Measurements from ENCODE around the gene PRAMEF15.
"Not testable (repeated sequence)": the region's sequence is repeated elsewhere in the genome, so short reads cannot be mapped to it uniquely, and the experiment has no call there.

Gene PRAMEF15

GRCh38 chr1:13315281-13315680 is at the start of gene PRAMEF15:
Gene PRAMEF15 (plus strand): TSS chr1:13315581. CDS start chr1:13318408, 2,827 bp downstream.
- not testable (repeated sequence) for DNase-seq

GRCh38 chr1:13277016-13277415 is 38.4 kb upstream of the PRAMEF15 start:
- DNase-seq = not testable (repeated sequence)

- DNase-seq = not testable (repeated sequence)
These were observed 35.8 kb upstream of the PRAMEF15 start for GRCh38 chr1:13279617-13280016.

- not testable (repeated sequence) for DNase-seq
These were observed 30.3 kb upstream of the PRAMEF15 start, which contains the start of gene PRAMEF8 for GRCh38 chr1:13285037-13285436. Gene PRAMEF8 (minus strand): TSS chr1:13285137. CDS start chr1:13284091, 1,046 bp downstream.

GRCh38 chr1:13289030-13289429 is 26.4 kb upstream of the PRAMEF15 start:
- not testable (repeated sequence) for DNase-seq

- DNase-seq = not testable (repeated sequence)
These were observed 18.0 kb upstream of the PRAMEF15 start for GRCh38 chr1:13297216-13297931.

- DNase-seq = not testable (repeated sequence)
These were observed 16.7 kb upstream of the PRAMEF15 start for GRCh38 chr1:13298699-13299098.

GRCh38 chr1:13302197-13302596 is 13.2 kb upstream of the PRAMEF15 start:
- DNase-seq = not testable (repeated sequence)

GRCh38 chr1:13303239-13303638 is 12.1 kb upstream of the PRAMEF15 start, which contains the start of gene PRAMEF33:
Gene PRAMEF33 (plus strand): TSS chr1:13303539. CDS start chr1:13305955, 2,416 bp downstream.
- DNase-seq = not testable (repeated sequence)

GRCh38 chr1:13342496-13342895 is 27.1 kb downstream of the PRAMEF15 start:
- DNase-seq = not testable (repeated sequence)

- not testable (repeated sequence) for DNase-seq
These were observed 31.7 kb downstream of the PRAMEF15 start, which contains the start of gene PRAMEF14 for GRCh38 chr1:13347034-13347433. Gene PRAMEF14 (minus strand): TSS chr1:13347134. CDS start chr1:13345314, 1,820 bp downstream.

GRCh38 chr1:13353476-13353875 is 38.1 kb downstream of the PRAMEF15 start:
- DNase-seq = not testable (repeated sequence)

GRCh38 chr1:13354475-13354874 is 39.1 kb downstream of the PRAMEF15 start:
- peak; percentile 10 for DNase-seq

GRCh38 chr1:13356774-13357173 is 41.4 kb downstream of the PRAMEF15 start:
- DNase-seq = peak; percentile 59

GRCh38 chr1:13362364-13362763 is 47.0 kb downstream of the PRAMEF15 start:
- DNase-seq = not testable (repeated sequence)

- not testable (repeated sequence) for DNase-seq
These were observed 49.5 kb downstream of the PRAMEF15 start for GRCh38 chr1:13364928-13365327.

- DNase-seq = not testable (repeated sequence)
These were observed 51.2 kb downstream of the PRAMEF15 start for GRCh38 chr1:13366536-13366935.

GRCh38 chr1:13368544-13368943 is 53.2 kb downstream of the PRAMEF15 start:
- DNase-seq = peak; percentile 34

Data from activated CD4-positive, alpha-beta T cell treated with anti-CD3 and anti-CD28 coated beads, Interleukin-10, Interleukin-2, amounts not matched to agents 100 ng/mL and 50 ng/mL, durations not matched to agents 16 hours and 8 hours (primary cell).